ENCODE measurements around the gene GPC6. TPM values are rescaled to one million over a fixed set of nuclear protein-coding genes. Genes with fewer than 3 reads are reported as not detected.

The GPC6 gene
- total and polyA plus RNA-seq, 2 experiments from 2014 or later = 26.0 to 92.8 TPM

GRCh38 chr13:93496985-93497673 lies 270.5 kb downstream of the GPC6 start:
- H3K4me1 ChIP-seq (ENCODE audit: insufficient read depth) = peaks cover 15% of the 10 kb centered on the region
- H3K79me2 ChIP-seq = peaks cover 43% of the 10 kb centered on the region
- DNase-seq (ENCODE audit: low spot score) = peak; percentile 40
- peak overlapping the region; percentile 4 for H3K27ac ChIP-seq
- no peaks in the 10 kb centered on the region for H3K9me2 ChIP-seq (replicated peaks; ENCODE audit: insufficient read depth)
- no peaks in the 10 kb centered on the region for H3K9me3 ChIP-seq (ENCODE audit: low read depth)
- WGBS (ENCODE audit: low lambda C conversion rate, missing lambda C conversion rate) = 51% methylated on average over 8 of the region's 8 CpGs
- peak overlapping the region; percentile 61 for H3K4me2 ChIP-seq
- no peaks in the 10 kb centered on the region for H3K36me3 ChIP-seq (replicated peaks; ENCODE audit: insufficient read depth, low read depth)
- no peaks in the 10 kb centered on the region for H3K27me3 ChIP-seq
- no peak overlapping the region for H2AFZ ChIP-seq
- peak overlapping the region; percentile 2 for H3K4me3 ChIP-seq
- TF ChIP-seq CTCF (IDR thresholded peaks at IDR 0.05; ENCODE audit: poor library complexity) (no peak), EZH2phosphoT487 (IDR thresholded peaks at IDR 0.05; ENCODE audit: low read depth, severe bottlenecking, unreplicated experiment) (no peak), EZH2 (IDR thresholded peaks at IDR 0.05; ENCODE audit: borderline replicate concordance) (no peak)
- H4K20me1 ChIP-seq (ENCODE audit: insufficient read depth, poor library complexity, severe bottlenecking) = no peaks in the 10 kb centered on the region

GRCh38 chr13:93499991-93500390 lies 273.4 kb downstream of the GPC6 start:
- no peak for DNase-seq (ENCODE audit: low spot score)
- H2AFZ ChIP-seq = no peak overlapping the region
- peaks cover 18% of the 10 kb centered on the region for H3K4me1 ChIP-seq (ENCODE audit: insufficient read depth)
- TF ChIP-seq CTCF (IDR thresholded peaks at IDR 0.05; ENCODE audit: poor library complexity) = no peak
- TF ChIP-seq EZH2phosphoT487 (IDR thresholded peaks at IDR 0.05; ENCODE audit: low read depth, severe bottlenecking, unreplicated experiment) = no peak
- TF ChIP-seq EZH2 (IDR thresholded peaks at IDR 0.05; ENCODE audit: borderline replicate concordance) = no peak
- H3K79me2 ChIP-seq = peaks cover 63% of the 10 kb centered on the region
- 70% methylated on average over 5 of the region's 5 CpGs for WGBS (ENCODE audit: low lambda C conversion rate, missing lambda C conversion rate)
- no peaks in the 10 kb centered on the region for H3K9me3 ChIP-seq (ENCODE audit: low read depth)
- no peak overlapping the region for H3K4me2 ChIP-seq
- no peaks in the 10 kb centered on the region for H4K20me1 ChIP-seq (ENCODE audit: insufficient read depth, poor library complexity, severe bottlenecking)
- no peaks in the 10 kb centered on the region for H3K36me3 ChIP-seq (replicated peaks; ENCODE audit: insufficient read depth, low read depth)
- no peaks in the 10 kb centered on the region for H3K9me2 ChIP-seq (replicated peaks; ENCODE audit: insufficient read depth)
- no peak overlapping the region for H3K27ac ChIP-seq
- H3K4me3 ChIP-seq = no peak overlapping the region
- no peaks in the 10 kb centered on the region for H3K27me3 ChIP-seq

GRCh38 chr13:93502071-93502470 lies 275.5 kb downstream of the GPC6 start:
- no peaks in the 10 kb centered on the region for H4K20me1 ChIP-seq (ENCODE audit: insufficient read depth, poor library complexity, severe bottlenecking)
- H2AFZ ChIP-seq = no peak overlapping the region
- H3K27me3 ChIP-seq = no peaks in the 10 kb centered on the region
- 100% methylated on average over 1 of the region's 1 CpG for WGBS (ENCODE audit: low lambda C conversion rate, missing lambda C conversion rate)
- no peaks in the 10 kb centered on the region for H3K9me2 ChIP-seq (replicated peaks; ENCODE audit: insufficient read depth)
- H3K27ac ChIP-seq = no peak overlapping the region
- no peak overlapping the region for H3K4me2 ChIP-seq
- TF ChIP-seq EZH2 (IDR thresholded peaks at IDR 0.05; ENCODE audit: borderline replicate concordance) = no peak
- TF ChIP-seq CTCF (IDR thresholded peaks at IDR 0.05; ENCODE audit: poor library complexity) = no peak
- no peak for TF ChIP-seq EZH2phosphoT487 (IDR thresholded peaks at IDR 0.05; ENCODE audit: low read depth, severe bottlenecking, unreplicated experiment)
- H3K36me3 ChIP-seq (replicated peaks; ENCODE audit: insufficient read depth, low read depth) = no peaks in the 10 kb centered on the region
- no peaks in the 10 kb centered on the region for H3K9me3 ChIP-seq (ENCODE audit: low read depth)
- peaks cover 60% of the 10 kb centered on the region for H3K79me2 ChIP-seq
- no peak for DNase-seq (ENCODE audit: low spot score)
- H3K4me1 ChIP-seq (ENCODE audit: insufficient read depth) = peaks cover 22% of the 10 kb centered on the region
- no peak overlapping the region for H3K4me3 ChIP-seq
